Right renal cortex interstitium (tissue), 3 donors: Measurements from ENCODE around the gene SCO2. TPM values are rescaled to one million over a fixed set of nuclear protein-coding genes. Genes with fewer than 3 reads are reported as not detected.
"Not testable (repeated sequence)": the region's sequence is repeated elsewhere in the genome, so short reads cannot be mapped to it uniquely, and the experiment has no call there.

Experiments used
- DNase-seq, 3 donors: peaks; one replicate each; pipeline ENCODE4 v3.0.0-alpha.2; 2013; ENCODE audit warnings: low read depth in 3 of 3, low spot score in 2 of 3
- polyA plus RNA-seq, 3 donors: library from polyadenylated mRNA; unstranded; fragments of 120-200 nt; gene quantifications; one replicate each; pipeline ENCODE4 v1.2.1, GENCODE V29; 2013; ENCODE audit not compliant: insufficient read length in 3 of 3

SCO2 gene
- polyA plus RNA-seq, 3 donors = 1.0 to 1.7 TPM; not detected in 1

DNA sequence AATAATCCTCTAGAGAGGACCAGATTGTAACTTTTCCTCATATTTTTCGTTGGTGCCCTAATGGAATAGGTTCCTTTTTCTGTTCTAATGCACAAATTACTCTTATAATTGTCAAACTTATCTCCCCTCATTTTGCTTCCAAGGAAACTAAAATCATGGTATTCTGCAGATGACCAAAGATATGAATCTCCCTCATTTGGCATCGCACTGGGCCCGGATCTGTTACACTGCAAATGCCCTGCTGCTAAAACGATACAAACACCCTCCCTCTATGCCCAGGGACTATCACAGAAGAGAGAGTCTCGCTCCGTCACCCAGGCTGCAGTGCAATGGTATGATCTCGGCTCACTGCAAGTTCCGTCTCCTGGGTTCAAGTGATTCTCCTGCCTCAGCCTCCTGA, 27.9 kb upstream of the SCO2 start:
- no peak for DNase-seq

DNA sequence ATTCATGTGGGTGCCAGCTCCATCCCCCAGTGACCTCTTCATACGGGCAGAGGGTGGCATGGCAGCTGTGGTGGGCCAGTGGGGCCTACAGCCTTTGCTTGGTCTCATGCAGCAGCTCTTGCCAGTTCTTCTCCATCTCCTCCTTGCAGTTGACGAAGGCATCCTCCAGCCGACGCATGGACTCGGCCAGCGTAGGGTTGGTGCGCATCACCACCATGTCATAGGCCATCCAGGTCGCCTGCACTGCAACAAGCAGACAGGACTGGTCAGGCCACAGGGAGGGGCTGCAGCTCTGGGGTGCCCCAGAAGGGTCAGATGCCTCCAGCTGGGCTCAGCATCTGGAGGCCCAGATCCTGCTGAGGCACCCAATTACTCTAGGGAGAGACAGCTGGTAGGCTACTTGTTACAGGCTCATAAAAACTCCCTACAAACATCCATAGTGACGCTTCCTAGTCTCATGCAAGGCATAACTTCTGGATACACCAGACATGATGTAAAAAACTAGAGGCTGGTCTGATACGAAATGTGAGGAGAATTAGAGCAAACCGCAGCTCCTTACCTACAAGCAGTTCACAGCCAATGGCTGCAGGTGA, 25.9 kb upstream of the SCO2 start:
- DNase-seq = no peak

DNA sequence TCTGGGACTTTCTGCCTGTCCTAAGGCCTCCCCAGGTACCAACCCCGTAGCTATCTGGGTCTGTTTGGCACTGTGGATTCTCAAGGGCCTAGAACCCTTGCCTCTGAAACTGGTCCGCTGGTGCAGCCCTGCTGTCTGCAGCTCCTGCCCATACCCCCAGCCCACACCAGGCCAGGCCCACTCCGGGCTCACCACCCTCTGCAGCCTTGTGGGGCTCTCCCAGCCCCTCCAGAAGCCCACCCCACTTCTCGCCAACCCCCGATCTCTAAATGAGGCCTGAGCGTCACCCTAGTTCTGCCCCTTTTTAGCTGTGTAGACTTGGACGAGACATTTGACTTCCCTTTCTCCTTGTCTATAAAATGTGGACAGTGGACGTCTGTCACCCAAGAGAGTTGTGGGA, 25.0 kb upstream of the SCO2 start:
- no peak for DNase-seq

DNA sequence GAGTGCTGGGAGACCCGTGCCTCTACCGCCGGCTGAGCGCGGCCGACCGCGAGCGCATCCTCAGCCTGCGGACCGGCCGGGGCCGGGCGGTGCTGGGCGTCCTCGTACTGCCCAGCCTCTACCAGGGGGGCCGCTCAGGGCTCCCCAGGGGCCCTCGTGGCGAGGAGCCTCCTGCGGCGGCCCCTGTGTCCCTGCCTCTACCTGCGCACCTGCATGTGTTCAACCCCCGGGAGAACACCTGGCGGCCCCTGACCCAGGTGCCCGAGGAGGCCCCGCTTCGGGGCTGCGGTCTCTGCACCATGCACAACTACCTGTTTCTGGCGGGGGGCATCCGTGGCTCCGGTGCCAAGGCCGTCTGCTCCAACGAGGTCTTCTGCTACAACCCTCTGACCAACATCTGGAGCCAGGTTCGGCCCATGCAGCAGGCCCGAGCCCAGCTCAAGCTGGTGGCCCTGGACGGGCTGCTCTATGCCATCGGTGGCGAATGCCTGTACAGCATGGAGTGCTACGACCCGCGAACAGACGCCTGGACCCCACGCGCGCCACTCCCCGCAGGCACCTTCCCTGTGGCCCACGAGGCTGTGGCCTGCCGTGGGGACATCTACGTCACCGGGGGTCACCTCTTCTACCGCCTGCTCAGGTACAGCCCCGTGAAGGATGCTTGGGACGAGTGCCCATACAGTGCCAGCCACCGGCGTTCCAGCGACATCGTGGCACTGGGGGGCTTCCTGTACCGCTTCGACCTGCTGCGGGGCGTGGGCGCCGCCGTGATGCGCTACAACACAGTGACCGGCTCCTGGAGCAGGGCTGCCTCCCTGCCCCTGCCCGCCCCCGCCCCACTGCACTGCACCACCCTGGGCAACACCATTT, 23.8 kb upstream of the SCO2 start:
- no peak for DNase-seq

DNA sequence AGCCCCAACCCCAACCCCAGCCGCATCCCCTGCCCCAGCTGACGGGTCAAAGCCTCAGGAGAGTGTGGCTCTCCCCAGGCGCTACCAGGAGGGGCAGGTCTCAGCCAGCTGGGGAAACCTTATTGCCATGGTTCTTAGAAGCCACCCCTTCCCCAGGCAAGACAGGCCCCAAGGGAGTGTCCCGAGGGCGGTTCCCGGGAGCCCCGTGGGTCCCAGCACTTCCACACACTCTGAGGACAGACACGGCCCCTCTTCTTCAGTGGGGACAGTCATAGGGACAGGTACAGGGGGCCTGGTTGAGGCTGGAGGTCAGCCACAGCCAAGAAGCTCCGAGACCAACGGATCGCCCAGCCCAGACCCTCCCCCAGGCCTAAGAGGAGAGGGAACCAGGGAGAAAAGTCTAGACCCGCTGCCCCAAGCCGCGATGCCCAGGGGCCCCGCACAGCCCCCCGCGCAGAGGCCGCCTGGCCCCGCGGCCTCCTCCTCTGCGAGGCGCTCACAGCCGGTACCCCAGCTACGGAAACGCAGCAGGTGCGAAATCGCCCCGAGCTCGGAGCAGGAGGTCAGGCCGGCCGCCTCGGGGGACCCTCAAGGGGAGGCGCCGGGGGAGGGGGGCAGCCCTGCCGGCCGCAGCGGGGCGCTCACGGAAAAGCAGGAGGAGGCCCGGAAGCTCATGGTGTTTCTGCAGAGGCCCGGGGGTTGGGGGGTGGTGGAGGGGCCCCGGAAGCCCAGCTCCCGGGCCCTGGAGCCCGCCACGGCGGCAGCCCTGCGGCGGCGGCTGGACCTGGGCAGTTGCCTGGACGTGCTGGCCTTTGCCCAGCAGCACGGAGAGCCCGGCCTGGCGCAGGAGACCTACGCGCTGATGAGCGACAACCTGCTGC, 22.9 kb upstream of the SCO2 start:
- DNase-seq = no peak

DNA sequence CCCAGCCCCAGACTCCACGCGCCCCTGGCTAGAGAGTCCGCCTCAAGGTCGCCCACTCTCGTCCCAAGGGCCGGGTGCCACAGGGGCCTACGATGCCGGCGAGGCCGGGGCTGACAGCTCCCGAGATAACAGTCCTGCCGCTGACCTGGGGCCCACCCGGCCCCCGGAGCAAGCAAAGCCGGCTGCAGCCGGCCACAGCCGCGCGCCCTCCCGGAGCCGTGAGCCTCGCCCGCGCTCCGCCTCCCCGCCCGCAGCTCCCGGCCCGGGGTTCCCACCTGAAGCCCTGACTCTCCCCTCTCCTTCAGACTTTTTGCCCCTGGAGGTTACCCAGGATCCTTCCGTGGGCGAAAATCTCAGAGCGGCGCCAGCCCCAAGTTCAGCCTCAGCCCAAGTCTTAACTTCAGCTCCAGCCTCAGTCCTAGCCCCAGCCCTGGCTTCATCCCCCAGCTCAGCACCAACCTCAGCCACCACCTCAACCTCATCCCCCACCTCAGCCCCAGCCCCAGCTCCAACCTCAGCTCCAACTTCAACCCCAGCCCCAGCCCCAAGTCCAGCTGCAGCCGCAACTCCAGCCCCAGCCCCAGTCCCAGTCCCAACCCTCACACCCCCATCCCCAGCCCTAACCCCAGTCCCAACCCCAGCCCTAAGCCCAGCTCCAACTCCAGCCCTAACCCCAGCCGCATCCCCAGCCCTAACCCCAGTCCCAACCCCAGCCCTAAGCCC, 22.0 kb upstream of the SCO2 start:
- no peak for DNase-seq

DNA sequence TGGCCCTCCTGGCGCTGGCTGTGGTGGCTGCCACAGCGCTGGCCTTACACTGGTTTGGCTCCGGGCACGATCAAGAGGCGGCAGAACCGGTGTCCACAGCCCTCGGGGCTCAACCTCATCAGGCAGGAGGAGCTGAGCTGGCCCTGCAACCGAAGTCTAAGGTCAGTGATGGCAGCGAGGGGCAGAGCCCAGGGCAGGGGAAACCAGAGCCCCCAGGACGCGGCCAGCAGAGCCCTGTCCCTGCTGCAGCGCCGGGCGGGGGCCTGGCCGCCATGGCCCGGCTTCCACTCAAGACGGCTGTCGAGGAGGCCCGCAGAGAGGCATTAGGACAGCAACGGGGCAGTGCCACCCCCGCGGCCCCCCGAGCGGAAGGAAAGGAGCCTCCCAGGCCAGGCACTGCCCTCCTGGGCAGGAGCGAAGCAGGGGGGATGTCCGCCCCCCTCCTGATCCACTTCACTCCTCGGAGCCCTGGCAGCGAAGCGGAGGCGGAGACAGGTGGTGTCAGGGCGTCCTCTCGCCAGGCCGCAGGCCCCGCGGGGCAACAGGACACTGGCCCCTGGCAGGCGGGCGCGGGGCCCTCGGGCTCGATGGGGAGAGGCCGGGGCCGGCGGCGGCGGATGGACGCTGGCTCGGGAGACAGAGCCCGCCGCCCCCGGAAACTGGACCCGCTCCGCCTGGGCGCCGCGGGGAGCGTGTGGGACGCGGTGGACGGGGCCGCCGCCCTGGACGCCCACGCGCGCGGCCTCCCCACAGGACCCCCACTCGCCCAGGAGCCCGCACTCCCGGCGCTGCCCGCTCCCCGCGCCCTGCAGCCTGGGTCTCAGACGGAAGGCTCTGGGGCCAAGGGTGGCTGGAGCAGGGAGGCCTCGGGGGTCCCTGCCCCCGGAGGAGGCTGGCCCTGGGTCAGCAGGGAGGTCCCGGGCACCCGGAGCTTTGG, 21.2 kb upstream of the SCO2 start:
- DNase-seq = no peak

DNA sequence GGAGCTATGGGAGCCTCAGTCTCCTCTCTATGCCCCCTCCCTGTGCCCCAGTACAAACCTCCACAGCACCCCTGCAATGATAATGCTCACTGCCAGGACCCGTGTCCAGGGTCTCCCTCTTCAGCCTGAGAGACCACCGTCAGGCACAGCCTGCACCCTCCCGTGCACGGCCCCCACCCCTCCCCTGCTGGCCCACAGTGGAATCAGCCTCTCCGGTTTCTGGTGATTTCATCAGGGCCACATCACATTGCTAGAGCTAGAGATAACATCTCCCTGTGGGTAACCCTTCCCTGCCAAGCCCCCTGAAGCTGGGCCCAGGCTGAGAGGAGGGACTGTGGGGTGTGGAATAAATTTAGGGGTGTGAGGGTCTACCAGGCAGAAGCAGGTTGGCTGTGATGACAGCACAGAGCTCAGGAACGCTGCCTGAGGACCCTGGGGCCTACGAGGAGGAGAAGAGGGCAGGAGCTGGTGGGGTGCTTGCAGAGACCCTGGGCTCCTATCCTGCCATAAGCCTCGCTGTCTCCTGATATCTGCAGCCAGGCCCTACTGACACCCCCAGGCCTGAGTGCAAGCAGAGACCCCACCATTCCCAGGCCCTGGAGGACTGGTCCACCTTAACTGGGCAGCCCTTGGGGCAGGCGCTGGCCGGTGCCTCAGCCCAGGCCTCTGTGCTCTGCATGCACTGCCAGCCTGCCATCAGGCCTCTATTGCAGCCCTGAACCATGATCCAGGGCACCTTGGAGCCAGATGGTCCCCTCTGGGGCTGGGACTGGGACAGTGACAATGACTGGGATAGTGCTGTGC, 20.3 kb upstream of the SCO2 start, which contains the start of gene KLHDC7B:
KLHDC7B (plus strand) TSS at position 378 of the 804 bp plus-strand sequence; CDS start at position 723, 345 bp downstream.
- DNase-seq = no peak

DNA sequence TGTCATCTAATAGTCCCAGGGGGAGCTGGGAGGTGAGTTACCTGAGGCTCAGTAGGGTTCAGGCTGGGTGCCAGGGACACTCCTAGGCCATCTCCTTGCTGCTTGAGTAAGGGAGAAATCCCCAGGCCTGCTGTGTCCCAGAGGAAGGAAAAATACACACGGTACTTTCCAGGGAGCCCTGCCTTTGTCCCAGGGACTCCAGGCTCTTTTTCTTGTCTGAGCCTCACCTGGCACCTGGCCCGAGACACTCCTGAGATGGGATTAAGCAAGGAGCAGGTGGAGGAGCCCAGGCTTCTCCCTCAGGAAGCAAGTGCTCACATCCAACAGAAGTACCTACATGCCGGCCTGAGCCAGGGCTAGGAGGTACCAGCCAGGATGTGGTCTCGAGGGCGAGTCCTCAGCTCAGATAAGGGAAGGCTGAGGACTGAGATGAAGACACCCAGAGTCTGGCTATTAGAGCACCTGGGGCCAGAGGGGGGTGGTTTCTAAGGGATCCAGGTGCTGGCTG, 19.4 kb upstream of the SCO2 start:
- no peak for DNase-seq

DNA sequence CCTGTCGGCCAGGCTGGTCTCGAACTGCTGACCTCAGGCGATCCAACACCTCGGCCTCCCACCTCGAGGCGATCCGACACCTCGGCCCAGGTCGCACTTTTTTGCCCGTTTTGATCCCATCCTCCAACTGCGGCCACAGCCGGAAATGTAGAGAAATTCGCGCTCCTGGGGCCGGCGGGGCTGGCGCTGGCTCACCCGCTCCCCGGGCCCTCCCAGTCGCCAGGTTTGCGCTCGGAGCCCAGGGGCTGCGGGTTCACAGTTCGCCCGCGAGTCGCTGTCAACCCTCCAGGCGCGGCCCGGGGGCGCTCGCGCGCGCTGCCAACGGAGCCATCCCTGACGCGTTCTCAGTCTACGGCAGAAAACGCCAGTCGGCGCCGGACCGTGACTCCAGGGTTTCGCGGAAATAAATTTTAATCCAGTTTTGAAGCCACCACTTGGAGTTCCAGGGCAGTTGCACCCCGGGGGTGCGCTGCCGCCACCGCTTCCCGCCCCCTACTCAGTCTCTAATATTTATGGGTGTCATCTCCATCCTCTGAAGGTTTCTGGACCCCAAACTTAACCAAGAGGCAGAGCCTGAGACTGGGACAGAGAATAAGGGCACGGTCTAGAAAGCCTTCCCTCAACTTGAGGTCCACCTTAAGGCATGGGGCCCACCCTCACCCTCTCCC, 18.8 kb upstream of the SCO2 start:
- no peak for DNase-seq

DNA sequence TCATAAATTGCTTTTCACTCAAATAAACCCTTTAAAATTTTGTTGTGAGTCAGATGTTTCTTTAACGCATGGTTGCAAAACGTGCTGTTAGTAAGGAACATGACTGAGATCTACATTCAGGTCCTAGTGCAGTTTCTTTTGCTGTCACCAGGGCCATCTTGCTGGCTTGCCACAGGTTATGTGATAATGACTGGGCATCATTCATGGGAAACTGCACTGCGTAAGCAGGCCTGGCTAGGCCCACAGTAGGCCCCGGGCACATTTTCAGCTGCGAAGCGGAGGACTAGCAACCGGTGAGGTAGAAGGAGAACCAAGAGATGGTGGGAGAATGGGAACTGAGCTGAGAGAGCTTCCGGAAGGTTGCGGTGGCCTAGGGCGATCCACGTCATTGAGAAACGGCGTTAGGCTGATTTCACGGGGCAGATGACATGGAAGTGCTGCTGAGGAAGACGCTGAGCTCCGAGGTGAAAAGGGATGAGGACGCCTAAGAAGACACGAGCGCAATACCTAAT, 17.1 kb upstream of the SCO2 start:
- DNase-seq = no peak

DNA sequence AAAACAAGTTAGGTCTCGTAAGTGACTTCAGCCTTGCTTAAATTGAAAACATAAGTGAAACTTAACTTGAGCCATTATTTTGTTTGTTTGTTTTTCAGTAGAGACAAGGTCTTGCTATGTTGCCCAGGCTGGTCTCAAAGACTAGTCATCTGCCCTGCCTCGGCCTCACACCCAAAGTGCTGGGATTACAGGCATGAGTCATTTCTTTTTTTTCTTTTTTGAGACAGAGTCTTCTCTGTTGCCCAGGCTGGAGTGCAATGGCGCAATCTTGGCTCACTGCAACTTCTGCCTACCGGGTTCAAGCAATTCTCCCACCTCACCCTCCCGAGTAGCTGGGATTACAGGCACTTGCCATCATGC, 16.2 kb upstream of the SCO2 start:
- not testable (repeated sequence) for DNase-seq

DNA sequence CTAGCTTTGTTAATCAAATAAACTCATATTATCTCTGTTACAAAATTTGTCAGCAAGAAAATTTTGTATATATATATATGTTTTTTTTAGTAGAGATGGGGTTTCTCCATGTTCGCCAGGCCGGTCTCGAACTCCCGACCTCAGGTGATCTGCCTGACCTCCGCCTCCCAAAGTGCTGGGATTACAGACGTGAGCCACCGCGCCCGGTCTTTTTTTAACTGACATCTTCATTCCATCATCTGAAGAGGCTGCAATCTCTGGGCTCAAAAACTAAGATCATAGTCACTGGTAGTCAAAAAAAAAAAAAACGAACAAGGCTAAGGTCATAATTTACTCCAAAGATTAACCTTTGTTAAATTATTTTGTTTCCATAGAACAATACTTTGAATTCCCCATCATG, 15.0 kb upstream of the SCO2 start:
- no peak for DNase-seq

DNA sequence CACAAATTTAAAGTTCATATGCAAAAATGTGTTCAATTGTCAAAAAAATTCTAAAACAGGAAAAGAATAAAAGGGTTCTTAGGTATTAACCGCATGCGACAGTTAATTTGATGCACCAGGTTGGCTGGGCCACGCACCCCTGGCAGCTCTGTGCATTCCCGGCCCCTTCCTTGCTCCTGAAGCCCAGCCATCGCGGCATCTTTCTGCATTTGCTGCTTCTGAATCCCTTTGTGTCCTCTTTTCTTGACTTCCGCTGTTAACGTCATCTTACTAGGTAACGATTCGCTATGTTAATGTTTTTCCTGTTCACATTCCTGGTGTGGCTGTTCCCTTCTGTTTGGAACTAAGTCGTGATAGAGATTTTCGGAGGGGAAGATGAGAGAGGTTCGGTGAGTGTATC, 12.4 kb upstream of the SCO2 start:
- no peak for DNase-seq

DNA sequence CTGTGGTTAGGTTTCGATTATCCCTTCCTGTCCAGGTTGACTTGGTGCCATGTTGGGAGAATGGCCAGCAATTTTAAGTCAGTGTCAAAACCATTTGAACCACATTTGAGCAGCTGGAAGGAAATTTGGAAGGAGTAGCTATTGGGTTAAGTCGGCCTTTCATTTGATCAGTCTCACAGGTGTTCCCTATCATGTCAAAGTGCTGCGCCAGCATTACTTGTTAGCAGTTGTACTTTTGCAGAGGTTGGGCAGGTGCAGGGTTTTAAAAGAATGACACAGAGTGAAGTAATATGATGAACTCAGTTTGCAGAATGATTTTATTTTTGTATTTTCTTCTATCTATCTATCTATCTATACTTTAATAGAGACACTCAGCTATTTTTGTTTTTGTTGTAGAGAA, 10.8 kb upstream of the SCO2 start:
- DNase-seq = no peak

DNA sequence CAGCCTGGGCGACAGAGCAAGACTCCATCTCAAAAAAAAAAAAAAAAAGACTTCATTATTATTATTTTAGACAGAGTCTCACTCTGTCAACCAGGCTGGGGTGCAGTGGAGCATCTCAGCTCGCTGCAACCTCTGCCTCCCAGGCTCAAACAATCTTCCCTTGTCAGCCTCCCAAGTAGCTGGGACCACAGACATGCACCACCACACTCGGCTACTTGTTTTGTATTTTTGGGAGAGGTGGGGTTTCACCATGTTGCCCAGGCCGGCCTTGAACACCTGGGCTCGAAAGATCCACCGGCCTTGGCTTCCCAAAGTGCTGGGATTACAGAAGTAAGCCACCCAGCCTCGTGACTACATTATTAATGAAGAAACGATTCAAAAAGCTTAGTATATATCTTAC, 9.7 kb upstream of the SCO2 start:
- DNase-seq = no peak

DNA sequence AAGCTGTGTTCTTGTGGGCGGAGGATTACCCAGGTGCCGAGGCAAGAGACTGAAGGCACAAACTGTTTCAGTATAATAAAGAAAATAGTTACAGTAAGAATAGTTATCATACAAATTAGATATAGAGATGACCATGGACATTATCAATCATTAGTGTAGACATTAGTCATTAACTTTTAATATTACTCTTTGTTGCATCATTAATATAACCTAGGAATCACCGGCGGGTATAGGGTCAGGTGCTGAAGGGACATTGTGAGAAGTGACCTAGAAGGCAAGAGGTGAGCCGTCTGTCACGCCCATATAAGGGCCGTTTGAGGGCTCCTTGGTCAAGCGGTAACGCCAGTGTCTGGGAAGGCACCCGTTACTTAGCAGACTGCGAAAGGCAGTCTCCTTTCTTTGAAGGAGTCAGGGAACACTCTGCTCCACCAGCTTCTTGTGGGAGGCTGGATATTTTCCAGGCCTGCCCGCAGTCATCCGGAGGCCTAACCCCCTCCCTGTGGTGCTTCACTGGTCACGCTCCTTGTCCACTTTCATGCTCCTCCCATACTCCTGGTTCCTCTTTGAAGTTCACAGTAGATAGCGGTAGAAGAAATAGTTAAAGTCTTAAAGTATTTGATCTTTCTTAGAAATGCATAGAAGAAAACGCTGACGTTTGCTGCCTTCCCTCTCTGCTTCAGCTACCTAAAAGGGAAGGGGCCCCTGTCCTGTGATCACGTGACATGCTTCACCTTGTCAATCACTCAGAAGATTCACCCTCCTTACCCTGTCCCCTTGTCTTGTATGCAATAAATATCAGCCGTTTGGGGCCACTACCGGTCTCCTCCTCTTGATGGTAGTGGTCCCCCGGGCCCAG, 8.7 kb upstream of the SCO2 start:
- not testable (repeated sequence) for DNase-seq
